ENCODE results near the gene SYNJ2.

The SYNJ2 gene

DNA sequence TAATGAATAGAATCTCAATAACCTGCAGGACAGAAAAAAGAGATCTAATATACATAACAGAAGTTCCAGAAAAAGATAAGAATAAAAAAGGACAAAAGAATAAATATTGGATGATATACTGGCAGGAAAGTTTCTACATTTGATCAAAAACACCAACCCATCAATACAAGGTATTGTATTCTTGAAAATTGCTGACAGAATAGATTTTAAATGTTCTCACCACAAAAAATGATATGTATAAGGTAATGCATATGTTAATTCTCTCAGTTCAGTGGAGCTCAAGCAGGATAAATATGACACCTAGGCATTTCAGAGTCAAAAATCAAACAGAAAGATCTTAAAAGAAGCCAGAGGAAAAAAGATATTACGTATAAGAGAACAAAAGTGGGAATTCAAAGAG, 142.6 kb downstream of the SYNJ2 start:
- DNase-seq (ENCODE audit: low read depth), result no peak
- no peak overlapping the region for H3K4me3 ChIP-seq (ENCODE audit: control insufficient read depth, low read depth, low read length)
- TF ChIP-seq, protein P1, sequence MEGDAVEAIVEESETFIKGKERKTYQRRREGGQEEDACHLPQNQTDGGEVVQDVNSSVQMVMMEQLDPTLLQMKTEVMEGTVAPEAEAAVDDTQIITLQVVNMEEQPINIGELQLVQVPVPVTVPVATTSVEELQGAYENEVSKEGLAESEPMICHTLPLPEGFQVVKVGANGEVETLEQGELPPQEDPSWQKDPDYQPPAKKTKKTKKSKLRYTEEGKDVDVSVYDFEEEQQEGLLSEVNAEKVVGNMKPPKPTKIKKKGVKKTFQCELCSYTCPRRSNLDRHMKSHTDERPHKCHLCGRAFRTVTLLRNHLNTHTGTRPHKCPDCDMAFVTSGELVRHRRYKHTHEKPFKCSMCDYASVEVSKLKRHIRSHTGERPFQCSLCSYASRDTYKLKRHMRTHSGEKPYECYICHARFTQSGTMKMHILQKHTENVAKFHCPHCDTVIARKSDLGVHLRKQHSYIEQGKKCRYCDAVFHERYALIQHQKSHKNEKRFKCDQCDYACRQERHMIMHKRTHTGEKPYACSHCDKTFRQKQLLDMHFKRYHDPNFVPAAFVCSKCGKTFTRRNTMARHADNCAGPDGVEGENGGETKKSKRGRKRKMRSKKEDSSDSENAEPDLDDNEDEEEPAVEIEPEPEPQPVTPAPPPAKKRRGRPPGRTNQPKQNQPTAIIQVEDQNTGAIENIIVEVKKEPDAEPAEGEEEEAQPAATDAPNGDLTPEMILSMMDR (IDR thresholded peaks at IDR 0.05; ENCODE audit: control insufficient read depth, insufficient read depth, low read depth, low read length, missing control alignments), result no peak

DNA sequence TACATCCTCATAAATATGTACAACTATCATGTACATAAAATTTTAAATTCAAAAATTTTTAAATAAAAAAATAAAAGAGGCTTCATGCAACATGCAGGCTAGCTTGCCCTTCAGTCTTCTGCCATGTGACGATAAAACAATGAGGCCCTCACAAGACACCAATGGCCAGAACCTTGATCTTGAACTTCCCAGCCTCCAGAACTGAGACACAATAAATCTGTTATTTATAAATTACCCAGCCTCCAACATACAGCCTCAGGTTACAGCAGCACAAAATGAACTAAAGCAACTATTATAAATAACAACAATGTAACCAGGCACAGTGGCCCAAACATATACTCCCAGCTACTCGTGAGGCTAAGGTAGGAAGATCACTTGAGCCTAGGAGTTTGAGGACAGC, 143.6 kb downstream of the SYNJ2 start:
- no peak overlapping the region for H3K4me3 ChIP-seq (ENCODE audit: control insufficient read depth, low read depth, low read length)
- TF ChIP-seq, protein P1 (IDR thresholded peaks at IDR 0.05; ENCODE audit: control insufficient read depth, insufficient read depth, low read depth, low read length, missing control alignments), result no peak
- DNase-seq (ENCODE audit: low read depth), result no peak

DNA sequence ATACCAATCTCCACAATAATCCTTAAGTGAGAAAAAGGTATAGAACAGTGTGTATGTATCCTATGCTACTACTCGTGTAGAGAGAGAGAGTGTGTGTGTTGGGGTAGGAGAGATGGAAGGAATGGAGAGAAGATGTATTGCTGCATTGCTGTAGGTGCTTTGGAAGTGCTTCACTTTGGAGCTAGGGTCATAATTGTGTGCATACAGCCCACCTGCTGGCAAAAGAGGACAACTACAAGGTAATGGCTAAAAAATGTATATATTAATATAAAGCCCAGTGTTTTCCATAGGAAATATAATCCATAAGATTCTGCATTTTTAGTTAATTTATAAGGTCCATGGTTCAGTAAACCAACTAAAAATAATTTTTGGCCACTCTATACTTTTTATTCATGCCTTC, 150.3 kb downstream of the SYNJ2 start:
- TF ChIP-seq, protein P1 (IDR thresholded peaks at IDR 0.05; ENCODE audit: control insufficient read depth, insufficient read depth, low read depth, low read length, missing control alignments), result peak; percentile 39
- no peak for DNase-seq (ENCODE audit: low read depth)
- H3K4me3 ChIP-seq (ENCODE audit: control insufficient read depth, low read depth, low read length), result no peak overlapping the region

DNA sequence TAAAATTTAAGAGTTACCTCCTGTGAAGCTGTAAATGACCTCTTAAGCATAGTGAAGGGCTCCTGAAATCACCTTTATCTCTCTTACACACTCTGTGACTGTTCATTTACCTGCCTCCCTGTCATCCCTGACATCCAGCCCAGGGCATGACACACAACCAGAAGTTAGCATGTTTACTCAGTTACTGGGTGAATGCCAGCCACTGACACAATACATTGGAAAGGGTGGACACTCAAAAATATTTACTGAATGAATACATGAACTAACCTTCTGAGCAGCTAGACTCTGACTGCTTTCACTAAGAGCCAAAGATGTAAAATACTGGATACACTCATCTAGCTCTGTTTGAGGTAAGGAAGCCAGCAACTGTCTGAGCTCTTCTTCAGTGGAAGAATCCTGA, 161.1 kb downstream of the SYNJ2 start:
- DNase-seq (ENCODE audit: low read depth), result peak; percentile 49
- TF ChIP-seq, protein P1 (IDR thresholded peaks at IDR 0.05; ENCODE audit: control insufficient read depth, insufficient read depth, low read depth, low read length, missing control alignments), result no peak
- no peak overlapping the region for H3K4me3 ChIP-seq (ENCODE audit: control insufficient read depth, low read depth, low read length)

DNA sequence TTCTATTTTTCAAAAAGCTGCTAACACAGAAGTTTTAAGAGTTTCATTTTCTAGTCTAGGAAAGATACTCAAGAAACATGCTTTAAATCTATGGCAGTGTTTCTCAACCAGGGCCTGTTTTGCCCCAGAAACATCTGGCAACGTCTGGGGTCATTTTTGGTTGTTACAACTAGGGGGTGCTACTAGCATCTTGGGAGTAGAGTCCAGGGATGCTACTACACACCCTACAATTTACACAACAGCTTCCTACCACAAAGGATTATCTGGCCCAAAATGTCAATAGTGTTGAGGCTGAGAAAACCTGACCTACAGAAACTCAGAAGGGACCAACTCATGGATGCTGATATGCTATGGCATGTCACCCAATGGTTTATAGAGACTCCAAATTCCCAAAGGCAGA, 162.0 kb downstream of the SYNJ2 start:
- DNase-seq (ENCODE audit: low read depth), result no peak
- no peak overlapping the region for H3K4me3 ChIP-seq (ENCODE audit: control insufficient read depth, low read depth, low read length)
- TF ChIP-seq, protein P1 (IDR thresholded peaks at IDR 0.05; ENCODE audit: control insufficient read depth, insufficient read depth, low read depth, low read length, missing control alignments), result peak; percentile 26

All from AG09309 (cell line).